Fibroblast of villous mesenchyme (primary cell): Measurements from ENCODE around the gene HBD. TPM values are rescaled to one million over a fixed set of nuclear protein-coding genes. Genes with fewer than 3 reads are reported as not detected.

Experiments
- DNase-seq: peaks from one replicate; pipeline ENCODE4 v3.0.0-alpha.2; 2010; ENCODE audit warnings: low read depth
- H3K4me3 ChIP-seq: 2 replicates; pipeline ENCODE4 v1.5.1; 2011; ENCODE audit warnings: low read depth, mild to moderate bottlenecking, low read length
- total RNA-seq: library from RNA; depleted of rRNA; stranded (reverse); fragments of >200 nt; gene quantifications from 2 replicates; pipeline ENCODE4 v1.2.3, GENCODE V29; 2012
- TF ChIP-seq, protein P1 (sequence below): IDR thresholded peaks from 2 replicates; pipeline ENCODE4 v1.5.1; 2012; ENCODE audit warnings: low read depth, mild to moderate bottlenecking, low read length; ENCODE audit not compliant: insufficient read depth

HBD gene
- 0.32 and 0.43 TPM in 2 replicates for total RNA-seq

DNA sequence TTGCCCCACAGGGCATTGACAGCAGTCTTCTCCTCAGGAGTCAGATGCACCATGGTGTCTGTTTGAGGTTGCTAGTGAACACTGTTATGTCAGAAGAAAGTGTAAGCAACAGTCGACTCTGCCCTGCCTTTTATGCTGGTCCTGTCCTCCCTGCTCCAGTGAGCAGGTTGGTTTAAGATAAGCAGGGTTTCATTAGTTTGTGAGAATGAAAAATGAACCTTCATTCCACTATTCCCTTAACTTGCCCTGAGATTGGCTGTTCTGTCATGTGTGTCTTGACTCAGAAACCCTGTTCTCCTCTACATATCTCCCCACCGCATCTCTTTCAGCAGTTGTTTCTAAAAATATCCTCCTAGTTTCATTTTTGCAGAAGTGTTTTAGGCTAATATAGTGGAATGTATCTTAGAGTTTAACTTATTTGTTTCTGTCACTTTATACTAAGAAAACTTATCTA, at the start of gene HBD:
Gene HBD, minus strand, starts transcription at position 103 of the 454 bp plus-strand sequence. Its CDS starts 50 bp downstream, at position 53.
- no peak within 1 kb of the TSS for H3K4me3 ChIP-seq
- peak; percentile 61 for DNase-seq
- TF ChIP-seq, protein P1, sequence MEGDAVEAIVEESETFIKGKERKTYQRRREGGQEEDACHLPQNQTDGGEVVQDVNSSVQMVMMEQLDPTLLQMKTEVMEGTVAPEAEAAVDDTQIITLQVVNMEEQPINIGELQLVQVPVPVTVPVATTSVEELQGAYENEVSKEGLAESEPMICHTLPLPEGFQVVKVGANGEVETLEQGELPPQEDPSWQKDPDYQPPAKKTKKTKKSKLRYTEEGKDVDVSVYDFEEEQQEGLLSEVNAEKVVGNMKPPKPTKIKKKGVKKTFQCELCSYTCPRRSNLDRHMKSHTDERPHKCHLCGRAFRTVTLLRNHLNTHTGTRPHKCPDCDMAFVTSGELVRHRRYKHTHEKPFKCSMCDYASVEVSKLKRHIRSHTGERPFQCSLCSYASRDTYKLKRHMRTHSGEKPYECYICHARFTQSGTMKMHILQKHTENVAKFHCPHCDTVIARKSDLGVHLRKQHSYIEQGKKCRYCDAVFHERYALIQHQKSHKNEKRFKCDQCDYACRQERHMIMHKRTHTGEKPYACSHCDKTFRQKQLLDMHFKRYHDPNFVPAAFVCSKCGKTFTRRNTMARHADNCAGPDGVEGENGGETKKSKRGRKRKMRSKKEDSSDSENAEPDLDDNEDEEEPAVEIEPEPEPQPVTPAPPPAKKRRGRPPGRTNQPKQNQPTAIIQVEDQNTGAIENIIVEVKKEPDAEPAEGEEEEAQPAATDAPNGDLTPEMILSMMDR = no peak

DNA sequence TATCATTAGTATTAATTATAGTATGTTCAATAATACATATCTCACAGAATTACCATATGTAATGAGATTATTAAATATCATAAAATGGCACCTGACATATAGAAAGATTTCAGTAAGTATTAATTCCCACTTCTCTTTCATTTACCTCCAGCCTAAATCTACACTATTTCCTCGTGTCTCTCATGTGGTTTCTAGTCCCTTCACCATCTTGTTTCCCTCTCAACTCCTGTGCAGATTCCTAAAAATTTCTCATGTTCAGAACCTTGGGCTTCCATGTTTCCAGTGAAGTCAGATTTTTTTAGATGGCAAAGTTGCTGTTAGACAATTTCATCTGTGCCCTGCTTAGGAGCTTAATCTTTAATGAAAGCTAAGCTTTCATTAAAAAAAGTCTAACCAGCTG, 49.6 kb upstream of the HBD start:
- TF ChIP-seq, protein P1 = no peak
- H3K4me3 ChIP-seq = no peak overlapping the region
- no peak for DNase-seq

DNA sequence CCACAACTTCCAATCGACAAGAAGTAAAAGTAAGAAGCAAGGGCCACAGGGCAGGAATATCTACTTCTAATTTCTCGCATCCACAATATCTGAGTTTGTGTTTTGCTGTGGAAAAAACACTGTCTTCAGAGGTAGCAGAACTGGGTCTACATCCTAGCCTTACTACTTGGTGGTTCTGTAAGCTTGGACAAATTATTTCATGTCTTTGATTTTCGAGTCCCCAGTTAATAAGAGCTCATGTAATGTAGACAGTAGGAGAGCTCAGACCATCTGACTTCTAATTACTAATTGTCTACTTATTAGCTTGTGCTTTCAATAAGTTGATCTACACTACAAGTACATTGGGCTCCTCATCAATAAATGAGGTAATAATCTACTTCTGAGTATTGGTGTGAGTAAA, 48.8 kb upstream of the HBD start:
- DNase-seq = no peak
- no peak overlapping the region for H3K4me3 ChIP-seq
- TF ChIP-seq, protein P1 = no peak

DNA sequence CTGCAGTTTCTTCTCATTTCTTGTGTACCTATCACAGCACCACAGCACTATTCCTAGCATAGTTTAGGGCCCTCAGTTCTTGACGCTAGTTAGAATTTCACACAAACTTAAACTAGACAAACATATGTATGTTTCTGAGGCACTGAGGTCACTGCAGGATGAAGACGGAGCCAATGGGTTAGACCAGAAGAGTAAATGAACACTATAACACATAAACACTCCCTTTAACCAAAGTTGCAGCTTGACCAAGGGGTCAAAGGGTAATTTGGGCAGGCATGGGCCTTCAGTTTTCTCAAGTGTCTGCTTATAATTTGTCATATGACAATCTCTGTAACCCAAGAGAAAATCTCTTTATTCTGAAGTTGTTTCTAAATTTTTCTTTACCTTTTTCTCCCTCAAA, 48.3 kb upstream of the HBD start:
- no peak for DNase-seq
- no peak overlapping the region for H3K4me3 ChIP-seq
- TF ChIP-seq, protein P1 = no peak

DNA sequence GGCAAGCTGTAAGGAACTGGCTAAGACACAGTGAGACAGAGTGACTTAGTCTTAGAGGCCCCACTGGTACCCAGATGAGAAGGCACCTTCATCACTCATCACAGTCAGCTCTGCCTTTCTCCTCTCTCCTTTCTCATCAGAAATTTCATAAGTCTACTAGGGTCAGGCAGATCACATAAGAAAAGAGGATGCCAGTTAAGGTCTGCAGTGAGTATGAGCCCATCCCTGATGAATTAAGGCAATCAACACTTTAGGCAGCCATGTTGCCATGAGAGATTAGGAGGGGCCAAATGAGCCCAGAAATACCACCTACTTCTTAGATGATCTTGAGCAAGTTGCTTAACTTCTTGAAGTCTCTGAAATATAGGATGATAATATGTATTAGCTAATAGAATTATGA, 47.3 kb upstream of the HBD start:
- H3K4me3 ChIP-seq = no peak overlapping the region
- no peak for DNase-seq
- TF ChIP-seq, protein P1 = no peak

DNA sequence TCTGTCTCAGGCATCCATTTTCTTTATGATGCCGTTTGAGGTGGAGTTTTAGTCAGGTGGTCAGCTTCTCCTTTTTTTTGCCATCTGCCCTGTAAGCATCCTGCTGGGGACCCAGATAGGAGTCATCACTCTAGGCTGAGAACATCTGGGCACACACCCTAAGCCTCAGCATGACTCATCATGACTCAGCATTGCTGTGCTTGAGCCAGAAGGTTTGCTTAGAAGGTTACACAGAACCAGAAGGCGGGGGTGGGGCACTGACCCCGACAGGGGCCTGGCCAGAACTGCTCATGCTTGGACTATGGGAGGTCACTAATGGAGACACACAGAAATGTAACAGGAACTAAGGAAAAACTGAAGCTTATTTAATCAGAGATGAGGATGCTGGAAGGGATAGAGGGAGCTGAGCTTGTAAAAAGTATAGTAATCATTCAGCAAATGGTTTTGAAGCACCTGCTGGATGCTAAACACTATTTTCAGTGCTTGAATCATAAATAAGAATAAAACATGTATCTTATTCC, 46.4 kb upstream of the HBD start:
- H3K4me3 ChIP-seq = no peak overlapping the region
- peak; percentile 97 for DNase-seq
- TF ChIP-seq, protein P1 = no peak
